Measurements from ENCODE around the gene KCTD2.

KCTD2 gene

DNA sequence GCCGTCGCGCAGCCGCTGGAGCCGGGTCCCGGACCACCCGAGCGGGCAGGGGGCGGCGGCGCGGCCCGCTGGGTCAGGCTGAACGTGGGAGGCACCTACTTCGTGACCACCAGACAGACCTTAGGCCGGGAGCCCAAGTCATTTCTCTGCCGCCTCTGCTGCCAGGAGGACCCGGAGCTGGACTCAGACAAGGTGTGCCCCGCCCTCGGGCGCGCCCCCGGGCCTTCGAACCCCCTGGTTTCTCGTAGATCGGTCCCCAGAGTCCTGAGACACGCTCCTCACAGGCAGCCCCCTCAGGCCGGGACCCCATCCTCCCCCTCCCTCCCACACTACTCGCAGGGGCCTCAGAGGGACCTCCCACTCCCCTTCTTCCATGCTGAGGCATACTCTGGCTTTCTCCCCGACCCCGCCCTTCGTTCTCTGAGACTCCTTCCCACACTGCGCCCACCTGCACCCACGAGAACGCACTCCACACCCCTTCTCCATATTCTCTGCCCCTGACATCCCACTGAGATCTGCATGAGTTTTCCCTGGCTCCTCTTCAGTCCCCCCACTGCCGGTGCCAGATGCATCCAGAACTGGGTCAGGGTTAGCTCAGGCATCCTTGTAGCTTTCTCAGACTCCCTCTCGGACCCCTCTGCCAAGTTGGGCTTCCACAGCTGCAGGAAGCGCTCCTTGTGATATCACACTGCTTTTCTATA, 523 bp downstream of the KCTD2 start:
- TF ChIP-seq, protein P1, sequence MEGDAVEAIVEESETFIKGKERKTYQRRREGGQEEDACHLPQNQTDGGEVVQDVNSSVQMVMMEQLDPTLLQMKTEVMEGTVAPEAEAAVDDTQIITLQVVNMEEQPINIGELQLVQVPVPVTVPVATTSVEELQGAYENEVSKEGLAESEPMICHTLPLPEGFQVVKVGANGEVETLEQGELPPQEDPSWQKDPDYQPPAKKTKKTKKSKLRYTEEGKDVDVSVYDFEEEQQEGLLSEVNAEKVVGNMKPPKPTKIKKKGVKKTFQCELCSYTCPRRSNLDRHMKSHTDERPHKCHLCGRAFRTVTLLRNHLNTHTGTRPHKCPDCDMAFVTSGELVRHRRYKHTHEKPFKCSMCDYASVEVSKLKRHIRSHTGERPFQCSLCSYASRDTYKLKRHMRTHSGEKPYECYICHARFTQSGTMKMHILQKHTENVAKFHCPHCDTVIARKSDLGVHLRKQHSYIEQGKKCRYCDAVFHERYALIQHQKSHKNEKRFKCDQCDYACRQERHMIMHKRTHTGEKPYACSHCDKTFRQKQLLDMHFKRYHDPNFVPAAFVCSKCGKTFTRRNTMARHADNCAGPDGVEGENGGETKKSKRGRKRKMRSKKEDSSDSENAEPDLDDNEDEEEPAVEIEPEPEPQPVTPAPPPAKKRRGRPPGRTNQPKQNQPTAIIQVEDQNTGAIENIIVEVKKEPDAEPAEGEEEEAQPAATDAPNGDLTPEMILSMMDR (IDR thresholded peaks at IDR 0.05; ENCODE audit: low read depth, low read length) = no peak
- H3K4me3 ChIP-seq (ENCODE audit: low read depth, low read length) = peak overlapping the region; percentile 92

- H3K4me3 ChIP-seq (ENCODE audit: low read depth, low read length) = peak overlapping the region; percentile 92
- TF ChIP-seq, protein P1 (IDR thresholded peaks at IDR 0.05; ENCODE audit: low read depth, low read length) = no peak
These were observed 1.3 kb downstream of the KCTD2 start for GRCh38 chr17:75048249-75048878.

DNA sequence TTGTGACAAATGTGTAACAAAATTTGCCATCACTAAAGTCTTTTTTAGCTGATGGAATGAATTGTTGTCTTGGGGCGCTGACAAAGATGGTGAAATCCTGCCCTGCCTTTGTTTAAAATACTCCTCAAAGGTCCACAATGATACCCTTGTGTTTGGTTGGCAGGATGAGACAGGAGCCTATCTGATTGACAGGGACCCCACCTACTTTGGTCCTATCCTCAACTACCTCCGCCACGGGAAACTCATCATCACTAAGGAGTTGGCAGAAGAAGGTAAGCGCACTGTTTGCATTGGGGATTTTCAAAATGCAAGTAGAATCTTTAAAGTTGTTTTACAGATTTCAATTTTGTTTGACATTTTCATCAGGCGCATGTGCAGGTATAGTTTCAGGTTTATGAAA, 2.0 kb downstream of the KCTD2 start:
- H3K4me3 ChIP-seq (ENCODE audit: low read depth, low read length) = peak overlapping the region; percentile 92; the same call in 1 of the 2 replicates
- TF ChIP-seq, protein P1 (IDR thresholded peaks at IDR 0.05; ENCODE audit: low read depth, low read length) = no peak

GRCh38 chr17:75049706-75050105, 2.7 kb downstream of the KCTD2 start:
- no peak overlapping the region for H3K4me3 ChIP-seq (ENCODE audit: low read depth, low read length)
- TF ChIP-seq, protein P1 (IDR thresholded peaks at IDR 0.05; ENCODE audit: low read depth, low read length) = no peak

- H3K4me3 ChIP-seq (ENCODE audit: low read depth, low read length) = no peak overlapping the region
- TF ChIP-seq, protein P1 (IDR thresholded peaks at IDR 0.05; ENCODE audit: low read depth, low read length) = no peak
These were observed 4.9 kb downstream of the KCTD2 start for GRCh38 chr17:75051941-75052340.

- H3K4me3 ChIP-seq (ENCODE audit: low read depth, low read length) = no peak overlapping the region
- TF ChIP-seq, protein P1 (IDR thresholded peaks at IDR 0.05; ENCODE audit: low read depth, low read length) = peak; percentile 29
These were observed 12.6 kb downstream of the KCTD2 start for GRCh38 chr17:75059369-75060345.

Data from WI38 (cell line).